Liver (tissue), 3 donors: ENCODE data around the gene DIRAS2.

Source experiments
- ATF3 ChIP-seq: IDR thresholded peaks from 2 replicates; pipeline ENCODE4 v1.6.1; 2016; ENCODE audit warnings: antibody characterized with exemption
- FOXA1 ChIP-seq: IDR thresholded peaks from 2 replicates; pipeline ENCODE4 v1.6.1; 2016; ENCODE audit warnings: antibody characterized with exemption
- GABPA ChIP-seq, 2 donors: IDR thresholded peaks in 1 of 2; conservative IDR thresholded peaks in 1 of 2; 2 replicates each; pipeline ENCODE4 v1.6.1; 2016; ENCODE audit warnings: antibody characterized with exemption in 2 of 2, mild to moderate bottlenecking in 1 of 2, moderate library complexity in 1 of 2
- JUND ChIP-seq, 2 donors: IDR thresholded peaks; 2 replicates each; pipeline ENCODE4 v1.6.1; 2016; ENCODE audit warnings: antibody characterized with exemption in 2 of 2
- MAX ChIP-seq: IDR thresholded peaks from 2 replicates; pipeline ENCODE4 v1.6.1; 2016; ENCODE audit warnings: antibody characterized with exemption
- RAD21 ChIP-seq, 2 donors: IDR thresholded peaks; 2 replicates each; pipeline ENCODE4 v1.6.1; 2016; ENCODE audit warnings: antibody characterized with exemption in 2 of 2, mild to moderate bottlenecking in 2 of 2
- RXRA ChIP-seq, 2 donors: IDR thresholded peaks; 2 replicates each; pipeline ENCODE4 v1.6.1; 2017 to 2018; ENCODE audit warnings: antibody characterized with exemption in 2 of 2, mild to moderate bottlenecking in 1 of 2
- SP1 ChIP-seq: IDR thresholded peaks from 2 replicates; pipeline ENCODE4 v1.6.1; 2018; ENCODE audit warnings: antibody characterized with exemption, mild to moderate bottlenecking
- TAF1 ChIP-seq: conservative IDR thresholded peaks from 2 replicates; pipeline ENCODE4 v1.6.1; 2016; ENCODE audit warnings: antibody characterized with exemption, mild to moderate bottlenecking
- YY1 ChIP-seq: IDR thresholded peaks from 2 replicates; pipeline ENCODE4 v1.6.1; 2016; ENCODE audit warnings: antibody characterized with exemption, mild to moderate bottlenecking
- TF ChIP-seq, protein P1 (sequence below): fragments of 150-350 bp; IDR thresholded peaks from 2 replicates; pipeline ENCODE4 v1.5.1; 2017; ENCODE audit warnings: improper control_type of control experiment, low read depth, low read length; ENCODE audit not compliant: missing input control
- TF ChIP-seq, protein P2 (sequence below): IDR thresholded peaks from 2 replicates; pipeline ENCODE4 v1.6.1; 2016; ENCODE audit warnings: antibody characterized with exemption
- TF ChIP-seq, protein P3 (sequence below): IDR thresholded peaks from 2 replicates; pipeline ENCODE4 v1.6.1; 2016; ENCODE audit warnings: antibody characterized with exemption, mild to moderate bottlenecking
- donor health status: healthy.
- donor health status: healthy.

GRCh38 chr9:90629354-90629753 is 13.3 kb downstream of the DIRAS2 start:
- no peak for TF ChIP-seq ATF3
- no peak for TF ChIP-seq MAX
- TF ChIP-seq, protein P1, sequence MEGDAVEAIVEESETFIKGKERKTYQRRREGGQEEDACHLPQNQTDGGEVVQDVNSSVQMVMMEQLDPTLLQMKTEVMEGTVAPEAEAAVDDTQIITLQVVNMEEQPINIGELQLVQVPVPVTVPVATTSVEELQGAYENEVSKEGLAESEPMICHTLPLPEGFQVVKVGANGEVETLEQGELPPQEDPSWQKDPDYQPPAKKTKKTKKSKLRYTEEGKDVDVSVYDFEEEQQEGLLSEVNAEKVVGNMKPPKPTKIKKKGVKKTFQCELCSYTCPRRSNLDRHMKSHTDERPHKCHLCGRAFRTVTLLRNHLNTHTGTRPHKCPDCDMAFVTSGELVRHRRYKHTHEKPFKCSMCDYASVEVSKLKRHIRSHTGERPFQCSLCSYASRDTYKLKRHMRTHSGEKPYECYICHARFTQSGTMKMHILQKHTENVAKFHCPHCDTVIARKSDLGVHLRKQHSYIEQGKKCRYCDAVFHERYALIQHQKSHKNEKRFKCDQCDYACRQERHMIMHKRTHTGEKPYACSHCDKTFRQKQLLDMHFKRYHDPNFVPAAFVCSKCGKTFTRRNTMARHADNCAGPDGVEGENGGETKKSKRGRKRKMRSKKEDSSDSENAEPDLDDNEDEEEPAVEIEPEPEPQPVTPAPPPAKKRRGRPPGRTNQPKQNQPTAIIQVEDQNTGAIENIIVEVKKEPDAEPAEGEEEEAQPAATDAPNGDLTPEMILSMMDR: no peak
- no peak for TF ChIP-seq TAF1
- TF ChIP-seq YY1: no peak
- TF ChIP-seq RAD21 (IDR thresholded peaks at IDR 0.05): no peak
- no peak for TF ChIP-seq GABPA (IDR thresholded peaks at IDR 0.05 in 1 of 2, conservative IDR thresholded peaks at IDR 0.05 in 1 of 2)
- TF ChIP-seq, protein P2, sequence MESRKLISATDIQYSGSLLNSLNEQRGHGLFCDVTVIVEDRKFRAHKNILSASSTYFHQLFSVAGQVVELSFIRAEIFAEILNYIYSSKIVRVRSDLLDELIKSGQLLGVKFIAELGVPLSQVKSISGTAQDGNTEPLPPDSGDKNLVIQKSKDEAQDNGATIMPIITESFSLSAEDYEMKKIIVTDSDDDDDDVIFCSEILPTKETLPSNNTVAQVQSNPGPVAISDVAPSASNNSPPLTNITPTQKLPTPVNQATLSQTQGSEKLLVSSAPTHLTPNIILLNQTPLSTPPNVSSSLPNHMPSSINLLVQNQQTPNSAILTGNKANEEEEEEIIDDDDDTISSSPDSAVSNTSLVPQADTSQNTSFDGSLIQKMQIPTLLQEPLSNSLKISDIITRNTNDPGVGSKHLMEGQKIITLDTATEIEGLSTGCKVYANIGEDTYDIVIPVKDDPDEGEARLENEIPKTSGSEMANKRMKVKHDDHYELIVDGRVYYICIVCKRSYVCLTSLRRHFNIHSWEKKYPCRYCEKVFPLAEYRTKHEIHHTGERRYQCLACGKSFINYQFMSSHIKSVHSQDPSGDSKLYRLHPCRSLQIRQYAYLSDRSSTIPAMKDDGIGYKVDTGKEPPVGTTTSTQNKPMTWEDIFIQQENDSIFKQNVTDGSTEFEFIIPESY: no peak
- TF ChIP-seq, protein P3, sequence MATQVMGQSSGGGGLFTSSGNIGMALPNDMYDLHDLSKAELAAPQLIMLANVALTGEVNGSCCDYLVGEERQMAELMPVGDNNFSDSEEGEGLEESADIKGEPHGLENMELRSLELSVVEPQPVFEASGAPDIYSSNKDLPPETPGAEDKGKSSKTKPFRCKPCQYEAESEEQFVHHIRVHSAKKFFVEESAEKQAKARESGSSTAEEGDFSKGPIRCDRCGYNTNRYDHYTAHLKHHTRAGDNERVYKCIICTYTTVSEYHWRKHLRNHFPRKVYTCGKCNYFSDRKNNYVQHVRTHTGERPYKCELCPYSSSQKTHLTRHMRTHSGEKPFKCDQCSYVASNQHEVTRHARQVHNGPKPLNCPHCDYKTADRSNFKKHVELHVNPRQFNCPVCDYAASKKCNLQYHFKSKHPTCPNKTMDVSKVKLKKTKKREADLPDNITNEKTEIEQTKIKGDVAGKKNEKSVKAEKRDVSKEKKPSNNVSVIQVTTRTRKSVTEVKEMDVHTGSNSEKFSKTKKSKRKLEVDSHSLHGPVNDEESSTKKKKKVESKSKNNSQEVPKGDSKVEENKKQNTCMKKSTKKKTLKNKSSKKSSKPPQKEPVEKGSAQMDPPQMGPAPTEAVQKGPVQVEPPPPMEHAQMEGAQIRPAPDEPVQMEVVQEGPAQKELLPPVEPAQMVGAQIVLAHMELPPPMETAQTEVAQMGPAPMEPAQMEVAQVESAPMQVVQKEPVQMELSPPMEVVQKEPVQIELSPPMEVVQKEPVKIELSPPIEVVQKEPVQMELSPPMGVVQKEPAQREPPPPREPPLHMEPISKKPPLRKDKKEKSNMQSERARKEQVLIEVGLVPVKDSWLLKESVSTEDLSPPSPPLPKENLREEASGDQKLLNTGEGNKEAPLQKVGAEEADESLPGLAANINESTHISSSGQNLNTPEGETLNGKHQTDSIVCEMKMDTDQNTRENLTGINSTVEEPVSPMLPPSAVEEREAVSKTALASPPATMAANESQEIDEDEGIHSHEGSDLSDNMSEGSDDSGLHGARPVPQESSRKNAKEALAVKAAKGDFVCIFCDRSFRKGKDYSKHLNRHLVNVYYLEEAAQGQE: no peak
- no peak for TF ChIP-seq FOXA1
- TF ChIP-seq SP1: no peak
- no peak for TF ChIP-seq RXRA (IDR thresholded peaks at IDR 0.05)
- TF ChIP-seq JUND (IDR thresholded peaks at IDR 0.05): no peak
